Endothelial cell of umbilical vein (primary cell): ENCODE results near the gene MROH8. TPM values are rescaled to one million over a fixed set of nuclear protein-coding genes. Genes with fewer than 3 reads are reported as not detected.

Source experiments
- BruUV-seq: library from RNA; stranded (reverse); fragments of 400-500 nt; replicated peaks from 2 replicates; lab custom pipeline; 2021; lab: Mats Ljungman, UMichigan
- CTCF ChIA-PET: fragments of 300-600, 350-600 bp; sonication (Branson Sonifier 250); formaldehyde crosslinking; loops from one replicate; lab custom pipeline; 2021; ENCODE audit warnings: antibody characterized with exemption, inconsistent platforms; lab: Charles Lee
- POLR2A ChIA-PET: fragments of 300-600, 350-600 bp; sonication (Branson Sonifier 250); formaldehyde crosslinking; loops from one replicate; lab custom pipeline; 2021; ENCODE audit warnings: antibody characterized with exemption, inconsistent platforms; lab: Charles Lee
- DNase-seq: peaks from one replicate; pipeline ENCODE4 v3.0.0-alpha.2; 2011; ENCODE audit warnings: low read depth, low spot score
- FAIRE-seq: peaks from 2 replicates; lab custom pipeline; 2011; peaks lifted over from hg19 to GRCh38; lab: Jason Lieb, UNC
- H2AFZ ChIP-seq: 2 replicates; pipeline ENCODE4 v1.6.0; 2012; ENCODE audit warnings: low read depth, low read length, control low read depth, inconsistent platforms
- H3K27ac ChIP-seq: 2 replicates; pipeline ENCODE4 v1.5.1; 2011; ENCODE audit warnings: low read depth, mild to moderate bottlenecking, control low read depth, low read length, moderate library complexity; ENCODE audit not compliant: insufficient read depth
- H3K27me3 ChIP-seq, 2 experiments: 2 replicates each; pipeline versions ENCODE4 v1.6.0 to v1.6.1; 2011; ENCODE audit warnings: low read length in 2 of 2, mixed read lengths in 1 of 2; ENCODE audit not compliant: control insufficient read depth in 2 of 2, insufficient read depth in 2 of 2
- H3K36me3 ChIP-seq, 2 experiments: 2 replicates in 1 of 2; 3 replicates in 1 of 2; pipeline ENCODE4 v1.5.1; 2011; ENCODE audit warnings: low read length in 2 of 2, mild to moderate bottlenecking in 1 of 2, moderate library complexity in 1 of 2; ENCODE audit not compliant: control insufficient read depth in 2 of 2, insufficient read depth in 2 of 2; ENCODE audit errors: extremely low read depth in 1 of 2
- H3K4me1 ChIP-seq: 3 replicates; pipeline ENCODE4 v1.5.1; 2011; ENCODE audit warnings: mild to moderate bottlenecking, low read length; ENCODE audit not compliant: control insufficient read depth, insufficient read depth; ENCODE audit errors: extremely low read depth
- H3K4me2 ChIP-seq: 2 replicates; pipeline ENCODE4 v1.6.1; 2011; ENCODE audit warnings: low read length, control low read depth, mixed read lengths; ENCODE audit not compliant: insufficient read depth
- H3K4me3 ChIP-seq, 3 experiments: fragments of 200-600 bp in 1 of 3; sonication (generic), shearing (Covaris generic) in 1 of 3; replicated peaks in 1 of 3; 2 replicates each; pipeline ENCODE4 v1.5.1; 2011 to 2016; ENCODE audit warnings: control low read depth in 3 of 3, low read length in 3 of 3, mild to moderate bottlenecking in 2 of 3, inconsistent platforms in 1 of 3, low read depth in 1 of 3, moderate library complexity in 1 of 3; ENCODE audit not compliant: insufficient read depth in 1 of 3
- H3K79me2 ChIP-seq: 2 replicates; pipeline ENCODE4 v1.6.0; 2012; ENCODE audit warnings: low read length, inconsistent platforms; ENCODE audit not compliant: control insufficient read depth, insufficient read depth
- H3K9ac ChIP-seq: replicated peaks from 2 replicates; pipeline ENCODE3; 2011; ENCODE audit warnings: low read length, control low read depth; ENCODE audit not compliant: insufficient read depth; ENCODE audit errors: extremely low read depth
- H3K9me1 ChIP-seq: replicated peaks from 3 replicates; pipeline ENCODE4 v1.6.0; 2011; ENCODE audit warnings: mild to moderate bottlenecking, low read length; ENCODE audit not compliant: control insufficient read depth, insufficient read depth; ENCODE audit errors: extremely low read depth
- H3K9me3 ChIP-seq: replicated peaks from 2 replicates; pipeline ENCODE4 v1.5.1; 2012; ENCODE audit warnings: low read length, inconsistent platforms; ENCODE audit not compliant: control insufficient read depth, insufficient read depth
- H4K20me1 ChIP-seq: replicated peaks from 2 replicates; pipeline ENCODE3; 2011; ENCODE audit warnings: mild to moderate bottlenecking, low read length; ENCODE audit not compliant: control insufficient read depth, insufficient read depth; ENCODE audit errors: extremely low read depth
- CTCF ChIP-seq, 2 donors: IDR thresholded peaks; 1 replicate in 1 of 2; 2 replicates in 1 of 2; pipeline ENCODE4 v1.5.1; 2011; ENCODE audit warnings: low read length in 2 of 2, mild to moderate bottlenecking in 2 of 2, moderate library complexity in 2 of 2, control low read depth in 1 of 2, inconsistent platforms in 1 of 2, low read depth in 1 of 2; ENCODE audit not compliant: insufficient read depth in 1 of 2; ENCODE audit errors: extremely low read depth in 1 of 2
- EZH2 ChIP-seq: IDR thresholded peaks from 2 replicates; pipeline ENCODE4 v1.6.1; 2012; ENCODE audit warnings: borderline replicate concordance, low read depth, mild to moderate bottlenecking, moderate library complexity, low read length, inconsistent platforms; ENCODE audit not compliant: severe bottlenecking
- FOS ChIP-seq: IDR thresholded peaks from 2 replicates; pipeline ENCODE4 v1.6.1; 2011; ENCODE audit warnings: mild to moderate bottlenecking, low read length, moderate library complexity, borderline replicate concordance; ENCODE audit not compliant: insufficient read depth
- GATA2 ChIP-seq: IDR thresholded peaks from 2 replicates; pipeline ENCODE4 v1.7.0; 2011; ENCODE audit warnings: low read depth, mild to moderate bottlenecking, moderate library complexity, mixed read lengths, low read length; ENCODE audit not compliant: insufficient read length, insufficient read depth
- JUN ChIP-seq: IDR thresholded peaks from 2 replicates; pipeline ENCODE4 v1.6.1; 2011; ENCODE audit warnings: borderline replicate concordance, low read depth; ENCODE audit not compliant: insufficient read length, insufficient read depth
- MYC ChIP-seq: IDR thresholded peaks from one replicate; pipeline ENCODE4 v1.6.1; 2011; ENCODE audit warnings: mild to moderate bottlenecking, low read depth, low read length
- POLR2A ChIP-seq: IDR thresholded peaks from 2 replicates; pipeline ENCODE4 v1.6.1; 2012; ENCODE audit warnings: low read depth, mild to moderate bottlenecking, control low read depth, low read length
- POLR2AphosphoS5 ChIP-seq: IDR thresholded peaks from 2 replicates; pipeline ENCODE4 v1.6.1; 2012; ENCODE audit warnings: low read depth, mild to moderate bottlenecking, control low read depth, low read length, moderate library complexity; ENCODE audit not compliant: insufficient read depth
- dilution Hi-C: fragments of 300-500 bp; cut with MboI; formaldehyde crosslinking; loops from one replicate; pipeline ENCODE4 v1.15.0; 2019; ENCODE audit warnings: low sequenced_read_pairs; ENCODE audit not compliant: extremely low pct_ligation_motif_present
- intact Hi-C: fragments of 100-400 bp; cut with micrococcal nuclease; formaldehyde crosslinking; loops from one replicate; pipeline ENCODE4 v1.10.0; 2022
- polyA plus RNA-seq, 4 experiments: library from polyadenylated mRNA; depleted of rRNA in 3 of 4; stranded (reverse) in 3 of 4; unstranded in 1 of 4; fragments of >200 nt; gene quantifications; 2 replicates each; pipeline versions ENCODE4 v1.2.1 to v1.2.3, GENCODE V29; 2011 to 2012; ENCODE audit warnings: missing spikeins in 1 of 4
- total RNA-seq: library from RNA; stranded (reverse); gene quantifications from 2 replicates; pipeline ENCODE4 v1.2.3, GENCODE V29; 2021
- TF ChIP-seq, protein P1 (sequence below): IDR thresholded peaks from 2 replicates; pipeline ENCODE4 v1.6.1; 2011; ENCODE audit not compliant: insufficient read depth, insufficient read length

MROH8 gene
- total and polyA plus RNA-seq, 2 donors (not counting 3 experiments of a cell fraction or from before 2014, with no cell fraction given) = 1.3 to 1.5 TPM

DNA sequence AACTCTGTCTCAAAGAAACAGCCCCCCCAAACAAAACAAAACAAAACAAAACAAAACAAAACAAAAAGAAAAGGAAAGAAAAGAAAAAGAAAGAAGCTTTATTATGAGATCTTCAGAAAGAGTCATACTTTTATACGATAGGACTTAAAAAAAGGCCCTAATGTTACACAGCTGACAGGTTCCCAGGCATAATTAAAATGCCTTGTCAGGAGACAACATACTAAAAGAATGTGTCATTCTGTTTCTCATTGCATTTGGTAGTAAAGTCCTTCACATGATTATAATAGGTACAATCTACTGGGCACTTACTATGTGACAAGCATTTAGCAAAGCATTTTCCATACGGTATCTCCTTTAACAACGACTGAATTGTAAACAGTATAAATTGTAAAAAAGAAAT is 36.6 kb downstream of the MROH8 start:
- no peaks in the 10 kb centered on the region for H3K79me2 ChIP-seq
- H4K20me1 ChIP-seq = no peaks in the 10 kb centered on the region
- DNase-seq = no peak
- H3K9me3 ChIP-seq = no peaks in the 10 kb centered on the region
- CTCF ChIA-PET = no interaction called here
- no TSS peak for BruUV-seq
- H3K4me2 ChIP-seq = no peak overlapping the region
- dilution Hi-C loops = no loop called here
- no peaks in the 10 kb centered on the region for H3K9me1 ChIP-seq
- H3K4me1 ChIP-seq = no peaks in the 10 kb centered on the region
- intact Hi-C loops = no loop called here
- TF ChIP-seq, protein P1, sequence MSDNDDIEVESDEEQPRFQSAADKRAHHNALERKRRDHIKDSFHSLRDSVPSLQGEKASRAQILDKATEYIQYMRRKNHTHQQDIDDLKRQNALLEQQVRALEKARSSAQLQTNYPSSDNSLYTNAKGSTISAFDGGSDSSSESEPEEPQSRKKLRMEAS = no peak
- TF ChIP-seq FOS (no peak), GATA2 (no peak), MYC (no peak), CTCF (IDR thresholded peaks at IDR 0.05; ENCODE audit: extremely low read depth in 1 of 2, insufficient read depth in 1 of 2, low read depth in 1 of 2, low read length in 2 of 2) (no peak), EZH2 (no peak), JUN (no peak), POLR2A (no peak), POLR2AphosphoS5 (no peak)
- no peak for FAIRE-seq
- H3K36me3 ChIP-seq = no peaks in the 10 kb centered on the region
- no peak overlapping the region for H3K27ac ChIP-seq
- POLR2A ChIA-PET = no interaction called here
- H3K27me3 ChIP-seq = no peaks in the 10 kb centered on the region
- no peak overlapping the region for H3K9ac ChIP-seq
- no peak overlapping the region for H3K4me3 ChIP-seq
- H2AFZ ChIP-seq = no peak overlapping the region
